ENCODE results near the gene OOSP3.

DNA sequence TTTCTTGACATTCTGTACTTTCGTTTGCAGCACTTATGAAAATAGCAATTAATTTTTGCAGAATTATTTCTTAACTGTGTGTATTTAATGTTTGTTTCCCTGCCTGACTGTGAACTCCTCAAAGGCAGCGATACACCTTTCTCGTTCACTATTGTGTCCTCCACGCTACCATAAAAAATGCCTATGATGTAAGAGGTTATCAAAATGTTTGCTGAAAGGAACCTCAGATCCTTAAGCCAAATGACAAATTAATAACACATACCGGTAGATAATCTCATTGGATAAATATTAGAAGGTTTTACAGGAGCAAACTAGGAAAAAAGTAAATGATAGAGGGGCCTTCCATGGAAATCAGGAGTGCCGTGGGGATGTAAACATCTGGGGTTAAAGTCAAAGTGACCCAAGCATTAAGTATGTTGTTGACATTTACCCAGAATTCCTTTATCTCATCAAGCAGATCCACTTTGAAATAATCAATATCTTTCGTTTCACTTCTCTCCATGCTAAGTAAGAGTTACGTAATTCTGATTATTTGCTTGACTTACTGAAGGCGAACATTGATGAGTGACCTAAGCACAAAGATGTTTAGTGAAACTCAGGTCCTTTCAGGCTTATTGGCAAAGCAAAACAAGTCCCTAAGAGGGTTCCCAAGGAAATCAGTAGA, 2.6 kb upstream of the OOSP3 start:
- TF ChIP-seq, protein P1, sequence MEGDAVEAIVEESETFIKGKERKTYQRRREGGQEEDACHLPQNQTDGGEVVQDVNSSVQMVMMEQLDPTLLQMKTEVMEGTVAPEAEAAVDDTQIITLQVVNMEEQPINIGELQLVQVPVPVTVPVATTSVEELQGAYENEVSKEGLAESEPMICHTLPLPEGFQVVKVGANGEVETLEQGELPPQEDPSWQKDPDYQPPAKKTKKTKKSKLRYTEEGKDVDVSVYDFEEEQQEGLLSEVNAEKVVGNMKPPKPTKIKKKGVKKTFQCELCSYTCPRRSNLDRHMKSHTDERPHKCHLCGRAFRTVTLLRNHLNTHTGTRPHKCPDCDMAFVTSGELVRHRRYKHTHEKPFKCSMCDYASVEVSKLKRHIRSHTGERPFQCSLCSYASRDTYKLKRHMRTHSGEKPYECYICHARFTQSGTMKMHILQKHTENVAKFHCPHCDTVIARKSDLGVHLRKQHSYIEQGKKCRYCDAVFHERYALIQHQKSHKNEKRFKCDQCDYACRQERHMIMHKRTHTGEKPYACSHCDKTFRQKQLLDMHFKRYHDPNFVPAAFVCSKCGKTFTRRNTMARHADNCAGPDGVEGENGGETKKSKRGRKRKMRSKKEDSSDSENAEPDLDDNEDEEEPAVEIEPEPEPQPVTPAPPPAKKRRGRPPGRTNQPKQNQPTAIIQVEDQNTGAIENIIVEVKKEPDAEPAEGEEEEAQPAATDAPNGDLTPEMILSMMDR (conservative IDR thresholded peaks at IDR 0.05; ENCODE audit: low read depth, low read length), result no peak
- no peak for TF ChIP-seq EZH2 (IDR thresholded peaks at IDR 0.05; ENCODE audit: borderline replicate concordance, low read depth, low read length, poor library complexity, severe bottlenecking)

All from A673 (cell line).